GM12878 (cell line): Measurements from ENCODE around the gene FBXL17. TPM values are rescaled to one million over a fixed set of nuclear protein-coding genes. Genes with fewer than 3 reads are reported as not detected.

Experiments used
- ATAC-seq: fragments of 200-7000 bp; cut with Tn5 transposase; 3 replicates; pipeline ENCODE4 v1.9.1; 2020; ENCODE audit warnings: mild to moderate bottlenecking, moderate library complexity
- BruUV-seq: library from RNA; stranded (reverse); fragments of 400-500 nt; replicated peaks from 2 replicates; lab custom pipeline; 2021; lab: Mats Ljungman, UMichigan
- CTCF ChIA-PET: fragments of 300-600 bp; sonication (Branson Sonifier 250); formaldehyde crosslinking; extraction: SDS; loops from one replicate; lab custom pipeline; 2021; ENCODE audit warnings: inconsistent platforms; lab: Yijun Ruan, JAX
- POLR2A ChIA-PET: fragments of 350-600 bp; formaldehyde crosslinking; extraction: SDS; loops from one replicate; lab custom pipeline; 2021; ENCODE audit warnings: inconsistent platforms; lab: Charles Lee
- RAD21 ChIA-PET: fragments of 300-600 bp; sonication (Branson Sonifier 250); formaldehyde crosslinking; loops from one replicate; lab custom pipeline; 2023; ENCODE audit warnings: antibody characterized with exemption; ENCODE audit not compliant: unreplicated experiment; lab: Charles Lee
- SMC1A ChIA-PET: fragments of 300-600 bp; sonication (Branson Sonifier 250); formaldehyde crosslinking; loops from one replicate; lab custom pipeline; 2023; ENCODE audit not compliant: unreplicated experiment, uncharacterized antibody; lab: Charles Lee
- DNase-seq: peaks from one replicate; pipeline ENCODE4 v3.0.0-alpha.2; 2011; ENCODE audit warnings: low read depth, low spot score
- FAIRE-seq: peaks from 3 replicates; lab custom pipeline; 2011; peaks lifted over from hg19 to GRCh38; lab: Jason Lieb, UNC
- H2AFZ ChIP-seq: 2 replicates; pipeline ENCODE4 v1.6.0; 2011; ENCODE audit warnings: low read depth, low read length, control low read depth; ENCODE audit not compliant: control insufficient read depth
- H3K27ac ChIP-seq: 2 replicates; pipeline ENCODE4 v1.5.1; 2011; ENCODE audit warnings: control low read depth; ENCODE audit not compliant: control insufficient read depth, insufficient read depth
- H3K27me3 ChIP-seq, 2 experiments: replicated peaks in 1 of 2; 2 replicates each; pipeline versions ENCODE4 v1.6.0 to v1.6.1; 2011; ENCODE audit warnings: low read length in 1 of 2; ENCODE audit not compliant: control insufficient read depth in 2 of 2, insufficient read depth in 2 of 2
- H3K36me3 ChIP-seq, 2 experiments: 2 replicates each; pipeline ENCODE4 v1.5.1; 2011; ENCODE audit warnings: low read length in 1 of 2; ENCODE audit not compliant: control insufficient read depth in 2 of 2, insufficient read depth in 2 of 2
- H3K4me1 ChIP-seq: 2 replicates; pipeline ENCODE4 v1.6.1; 2011; ENCODE audit warnings: mild to moderate bottlenecking, low read length, moderate library complexity, mixed read lengths; ENCODE audit not compliant: control insufficient read depth, insufficient read depth
- H3K4me2 ChIP-seq: 2 replicates; pipeline ENCODE4 v1.6.0; 2011; ENCODE audit warnings: control low read depth; ENCODE audit not compliant: control insufficient read depth, insufficient read depth
- H3K4me3 ChIP-seq: fragments of 200-600 bp; sonication (generic); 2 replicates; pipeline ENCODE4 v1.5.1; 2016
- H3K79me2 ChIP-seq: 2 replicates; pipeline ENCODE4 v1.6.0; 2011; ENCODE audit warnings: low read length; ENCODE audit not compliant: control insufficient read depth, insufficient read depth
- H3K9ac ChIP-seq: 2 replicates; pipeline ENCODE4 v1.8.0; 2011; ENCODE audit warnings: low read length, control low read depth, mixed read lengths; ENCODE audit not compliant: control insufficient read depth, insufficient read depth
- H3K9me3 ChIP-seq: replicated peaks from 3 replicates; pipeline ENCODE4 v1.5.1; 2011; ENCODE audit warnings: mild to moderate bottlenecking, low read length; ENCODE audit not compliant: control insufficient read depth, insufficient read depth
- H4K20me1 ChIP-seq: 2 replicates; pipeline ENCODE4 v1.6.0; 2011; ENCODE audit not compliant: control insufficient read depth, insufficient read depth
- ASH2L ChIP-seq: fragments of 300-600, 200-600 bp; sonication (generic); IDR thresholded peaks from 2 replicates; pipeline ENCODE4 v1.6.1; 2017; ENCODE audit warnings: low read depth, mild to moderate bottlenecking, borderline replicate concordance
- BACH1 ChIP-seq: fragments of 450-650 bp; IDR thresholded peaks from 2 replicates; pipeline ENCODE4 v1.6.1; 2017; ENCODE audit warnings: mild to moderate bottlenecking, borderline replicate concordance
- CBFB ChIP-seq: IDR thresholded peaks from 2 replicates; pipeline ENCODE4 v1.6.1; 2016; ENCODE audit warnings: antibody characterized with exemption, low read depth
- CREM ChIP-seq: IDR thresholded peaks from 2 replicates; pipeline ENCODE4 v1.6.1; 2014; ENCODE audit warnings: antibody characterized with exemption, low read depth
- E2F8 ChIP-seq: fragments of 450-650 bp; IDR thresholded peaks from 2 replicates; pipeline ENCODE4 v1.6.1; 2018; ENCODE audit warnings: mild to moderate bottlenecking, low read depth, moderate library complexity; ENCODE audit not compliant: partially characterized antibody
- ELK1 ChIP-seq: IDR thresholded peaks from 2 replicates; pipeline ENCODE4 v1.6.1; 2012; ENCODE audit warnings: low read depth, low read length, improper control_type of control experiment
- FOXK2 ChIP-seq: fragments of 450-650 bp; IDR thresholded peaks from 2 replicates; pipeline ENCODE4 v1.6.1; 2017; ENCODE audit warnings: mild to moderate bottlenecking, moderate library complexity
- MEF2A ChIP-seq: IDR thresholded peaks from 2 replicates; pipeline ENCODE4 v1.6.1; 2011; ENCODE audit warnings: low read depth, mild to moderate bottlenecking, low read length, moderate library complexity; ENCODE audit not compliant: insufficient read depth
- POLR2AphosphoS2 ChIP-seq: IDR thresholded peaks from 2 replicates; pipeline ENCODE4 v1.6.1; 2011; ENCODE audit warnings: low read depth, mild to moderate bottlenecking, low read length, improper control_type of control experiment, moderate library complexity
- RUNX3 ChIP-seq: IDR thresholded peaks from 2 replicates; pipeline ENCODE4 v1.6.1; 2012; ENCODE audit warnings: low read length, inconsistent platforms
- SIN3A ChIP-seq: IDR thresholded peaks from 2 replicates; pipeline ENCODE4 v1.6.1; 2012; ENCODE audit warnings: low read depth, low read length, improper control_type of control experiment
- TCF12 ChIP-seq: IDR thresholded peaks from 2 replicates; pipeline ENCODE4 v1.6.1; 2011; ENCODE audit warnings: low read depth, mild to moderate bottlenecking, low read length
- ZNF24 ChIP-seq: fragments of 450-650 bp; IDR thresholded peaks from 2 replicates; pipeline ENCODE4 v1.6.1; 2017; ENCODE audit warnings: antibody characterized with exemption, mild to moderate bottlenecking
- ZNF384 ChIP-seq: IDR thresholded peaks from 2 replicates; pipeline ENCODE4 v1.6.1; 2012; ENCODE audit warnings: low read depth, mild to moderate bottlenecking, low read length, improper control_type of control experiment, borderline replicate concordance
- ZZZ3 ChIP-seq: IDR thresholded peaks from 2 replicates; pipeline ENCODE4 v1.6.1; 2011; ENCODE audit warnings: low read depth; ENCODE audit not compliant: control insufficient read depth, insufficient read length
- WGBS: methylation state at CpG from one replicate; pipeline ENCODE4 v1.1.6; 2016; ENCODE audit warnings: low lambda C conversion rate; ENCODE audit not compliant: insufficient replicate concordance, insufficient coverage; ENCODE audit errors: missing lambda C conversion rate; 5-methylcytosine and 5-hydroxymethylcytosine counted together
- in situ Hi-C: fragments of 300-500 bp; cut with MboI; formaldehyde crosslinking; loops from 9 replicates; pipeline ENCODE4 v1.14.3; 2018; ENCODE audit warnings: mixed read lengths
- intact Hi-C: fragments of 100-400 bp; cut with micrococcal nuclease; formaldehyde crosslinking; loops from one replicate; pipeline ENCODE4 v1.14.2; 2022; ENCODE audit not compliant: unreplicated experiment
- polyA plus RNA-seq, 11 experiments: library from polyadenylated mRNA; depleted of rRNA in 4 of 11; unstranded in 6 of 11; stranded (reverse) in 5 of 11; fragments of >200 nt; fragmentation: Nextera tagmentation in 4 of 11; fragmentation: Illumina TruSeq in 1 of 11; extraction: Ambion mirVana in 4 of 11; extraction: Trizol in 1 of 11; gene quantifications; 1 replicate in 1 of 11; 2 replicates in 10 of 11; pipeline versions ENCODE4 v1.2.1 to v1.2.3, GENCODE V29; 2011 to 2016; ENCODE audit warnings: inconsistent platforms in 2 of 11, missing spikeins in 2 of 11, low read depth in 1 of 11
- total RNA-seq, 4 experiments: library from RNA; depleted of rRNA in 3 of 4; stranded (reverse); fragments of >200 nt in 3 of 4; fragmentation: Illumina TruSeq in 1 of 4; extraction: Trizol in 1 of 4; gene quantifications; 2 replicates each; pipeline versions ENCODE4 v1.2.1 to v1.2.3, GENCODE V29; 2013 to 2021

FBXL17 gene
- total and polyA plus RNA-seq, 10 of the 15 experiments (the other 5 are each of a cell fraction or from before 2014, with no cell fraction given) = 0.88 to 9.0 (median 4.4) TPM

- WGBS = 93% methylated on average over 2 of the region's 2 CpGs
- BruUV-seq = no TSS peak
- Histone ChIP-seq H3K9me3 (no peaks in the 10 kb centered on the region), H3K27me3 (no peaks in the 10 kb centered on the region), H3K36me3 (no peaks in the 10 kb centered on the region), H3K4me3 (no peak overlapping the region), H3K79me2 (no peaks in the 10 kb centered on the region), H3K4me1 (no peaks in the 10 kb centered on the region), H3K27ac (no peak overlapping the region), H2AFZ (no peak overlapping the region), H3K4me2 (no peak overlapping the region), H4K20me1 (no peaks in the 10 kb centered on the region), H3K9ac (no peak overlapping the region)
- TF ChIP-seq RUNX3 (0 out of 2 replicates have a peak, but pooled peaks have one; percentile 13), CBFB (no peak)
- intact Hi-C loops (no loop called here), in situ Hi-C loops (no loop called here)
- DNase-seq = no peak
- FAIRE-seq = no peak
- RAD21 ChIA-PET = interaction anchor here (1.3 kb wide), 1 partner anchor 165 kb away, joined by 4 read pairs; no protein-coding TSS in a partner anchor
- CTCF ChIA-PET = no interaction called here
- POLR2A ChIA-PET = interaction anchor here (0.9 kb wide), 1 partner anchor 11 kb away, joined by 3 read pairs; no protein-coding TSS in a partner anchor
- ATAC-seq = peak; percentile 30; the same call in 1 of the 3 replicates
- SMC1A ChIA-PET = interaction anchor here (0.7 to 3.1 kb wide), 6 partner anchors 10 to 208 kb away, joined by 3 to 11 read pairs (median 4); no protein-coding TSS in a partner anchor
These were observed 402.0 kb downstream of the FBXL17 start for GRCh38 chr5:107979900-107980299.

GRCh38 chr5:107979291-107979690, 402.6 kb downstream of the FBXL17 start:
- in situ Hi-C loops = no loop called here
- no peak overlapping the region for H3K27ac ChIP-seq
- H3K4me1 ChIP-seq = no peaks in the 10 kb centered on the region
- TF ChIP-seq SIN3A = no peak
- no peak for TF ChIP-seq E2F8
- no peak for TF ChIP-seq ELK1
- TF ChIP-seq ZZZ3 = no peak
- no peak for TF ChIP-seq ASH2L
- TF ChIP-seq CREM = no peak
- no peak for TF ChIP-seq ZNF384
- no peak for TF ChIP-seq MEF2A
- TF ChIP-seq FOXK2 = no peak
- TF ChIP-seq POLR2AphosphoS2 = no peak
- TF ChIP-seq TCF12 = no peak
- TF ChIP-seq BACH1 = no peak
- no peak for TF ChIP-seq ZNF24

More at GRCh38 chr5:107979291-107979690, 402.6 kb downstream of the FBXL17 start:
- no peak for FAIRE-seq
- POLR2A ChIA-PET = interaction anchor here (0.9 kb wide), 1 partner anchor 12 kb away, joined by 3 read pairs; no protein-coding TSS in a partner anchor
- no peaks in the 10 kb centered on the region for H3K79me2 ChIP-seq
- no peak overlapping the region for H2AFZ ChIP-seq
- no peaks in the 10 kb centered on the region for H3K36me3 ChIP-seq
- H3K9ac ChIP-seq = no peak overlapping the region
- CTCF ChIA-PET = no interaction called here
- WGBS = 95% methylated on average over 3 of the region's 3 CpGs
- no peaks in the 10 kb centered on the region for H4K20me1 ChIP-seq
- no peak overlapping the region for H3K4me2 ChIP-seq
- no TSS peak for BruUV-seq
- H3K27me3 ChIP-seq = no peaks in the 10 kb centered on the region
- no peak for DNase-seq
- RAD21 ChIA-PET = no interaction called here
- no peak for ATAC-seq
- intact Hi-C loops = no loop called here
- SMC1A ChIA-PET = interaction anchor here (1.0 to 3.1 kb wide), 5 partner anchors 9 to 120 kb away, joined by 3 to 11 read pairs (median 3); no protein-coding TSS in a partner anchor
- no peak overlapping the region for H3K4me3 ChIP-seq
- H3K9me3 ChIP-seq = no peaks in the 10 kb centered on the region
